Hematopoietic multipotent progenitor cell treated with erythropoietin and hydrocortisone succinate and interleukin-3 and kit ligand, for 6 days (in vitro differentiated cells): ENCODE data around the gene ZYG11B.
"Not testable (repeated sequence)": the region's sequence is repeated elsewhere in the genome, so short reads cannot be mapped to it uniquely, and the experiment has no call there.

ENCODE experiments used
- DNase-seq: peaks from one replicate; pipeline ENCODE4 v3.0.0-alpha.2; 2015

ZYG11B gene

DNA sequence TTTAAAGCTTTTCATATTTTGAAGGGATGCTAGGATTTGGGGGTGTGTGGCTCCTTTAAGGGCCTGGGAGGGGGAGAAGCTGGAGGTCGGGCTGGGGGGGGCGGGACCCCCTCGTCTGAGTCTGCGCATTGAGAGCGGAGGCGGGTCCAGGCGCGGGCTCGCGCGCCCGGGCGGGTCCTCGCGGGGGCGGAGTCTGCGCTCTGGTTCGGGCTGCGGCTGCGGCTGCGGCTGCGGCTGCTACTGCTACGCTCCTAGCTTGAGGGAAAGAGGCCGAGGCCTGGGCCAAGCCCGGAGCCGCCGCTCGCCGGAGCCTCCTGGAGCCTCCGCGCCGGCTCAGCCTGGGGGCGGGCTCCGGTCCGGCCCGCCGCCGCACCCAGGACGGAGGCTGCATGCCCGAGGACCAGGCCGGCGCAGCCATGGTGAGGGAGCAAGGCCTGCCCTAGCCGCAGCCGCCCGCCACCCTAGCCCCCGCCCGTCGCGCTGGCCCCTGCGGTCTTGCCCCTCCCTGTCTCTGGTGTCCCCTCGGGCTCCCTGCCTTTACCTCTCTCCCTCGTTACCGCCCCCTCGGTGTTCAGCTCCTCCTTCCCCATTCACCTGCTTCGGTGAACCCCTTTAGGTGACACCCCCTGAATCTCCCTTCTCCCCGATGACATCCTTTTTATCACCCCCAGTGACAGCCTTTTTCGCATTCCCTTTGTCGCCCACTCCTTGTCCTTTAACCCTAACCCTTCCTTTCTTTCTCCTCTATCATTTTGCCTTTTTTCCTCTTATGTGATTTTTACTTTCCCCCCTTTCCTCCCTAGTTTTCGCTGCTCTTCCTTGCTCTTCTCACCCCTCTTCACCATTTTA, at the start of gene ZYG11B:
TSS of gene ZYG11B (plus strand) at position 189 of the 849 bp plus-strand sequence. CDS start at position 390, 201 bp downstream.
- peak; percentile 91 for DNase-seq

DNA sequence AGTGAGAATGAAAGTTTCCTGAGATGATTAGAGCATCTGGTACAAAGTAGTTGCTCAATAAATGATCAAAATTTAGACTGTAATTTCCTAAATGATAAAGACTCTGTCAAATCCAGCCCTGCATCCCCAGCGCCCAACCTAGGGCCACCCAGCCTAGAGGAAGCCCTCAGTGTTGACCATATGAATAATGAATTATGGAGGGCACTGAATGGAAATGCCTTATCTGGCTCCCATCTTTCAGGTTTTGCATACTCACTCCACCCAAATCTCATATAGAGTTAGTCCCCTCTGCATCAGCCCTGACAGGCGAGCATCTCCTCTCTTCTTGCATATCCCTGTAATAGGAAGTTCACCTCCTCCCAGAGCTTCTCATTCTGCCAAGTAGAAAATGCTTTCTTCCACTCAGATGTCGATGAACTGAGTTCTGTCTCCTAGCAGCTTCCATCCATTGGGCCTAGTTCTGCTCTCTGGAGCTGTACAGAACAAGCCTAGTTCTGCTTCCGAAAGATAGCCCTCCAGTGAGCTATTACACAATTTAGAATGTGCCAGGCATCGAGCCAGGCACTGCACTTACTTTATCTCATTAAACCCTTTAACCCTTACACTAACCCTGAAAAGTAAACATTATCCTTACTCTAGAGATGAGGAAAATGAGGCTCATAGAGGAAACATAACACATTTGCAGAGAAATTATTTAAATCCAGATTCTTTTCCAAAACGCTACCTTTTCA, 49.0 kb upstream of the ZYG11B start:
- peak; percentile 61 for DNase-seq

DNA sequence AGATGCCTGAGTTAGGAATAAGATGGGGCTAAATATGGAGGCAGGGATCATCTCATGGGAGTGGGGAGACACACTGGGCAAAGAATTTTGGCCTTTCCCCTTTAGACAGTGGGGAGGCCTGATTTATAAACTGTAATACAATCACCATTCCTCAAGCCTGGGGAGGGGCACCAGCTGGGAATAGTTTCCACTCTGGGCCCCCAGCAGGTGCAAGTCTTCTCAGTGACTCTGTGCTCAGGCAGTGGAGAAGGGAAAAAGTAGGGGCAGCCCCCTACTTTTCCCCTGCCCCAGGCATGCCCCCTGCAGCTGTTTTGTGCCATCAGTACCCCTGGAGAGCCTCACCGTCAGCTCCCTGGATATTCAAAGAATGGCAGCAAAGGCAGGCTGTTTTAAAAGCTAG, 47.2 kb upstream of the ZYG11B start:
- DNase-seq = no peak

DNA sequence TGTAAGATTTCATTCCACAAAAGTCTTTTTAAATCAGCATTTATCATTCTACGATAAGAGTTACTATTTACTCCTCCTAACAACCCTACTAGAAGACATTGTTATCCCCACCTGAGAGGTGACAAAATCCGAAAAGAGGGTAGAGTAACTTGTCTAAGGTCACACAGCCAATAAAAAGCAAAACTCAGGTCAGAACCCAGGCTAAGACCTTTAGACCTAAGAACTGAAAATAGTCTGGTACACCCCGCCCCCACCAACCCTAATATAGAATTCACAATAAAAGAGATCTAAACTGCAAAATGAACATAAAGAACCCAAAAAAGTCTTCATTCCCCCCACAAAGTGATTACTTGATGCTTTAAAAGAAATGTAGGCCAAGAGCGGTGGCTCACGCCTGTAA, 46.8 kb upstream of the ZYG11B start:
- no peak for DNase-seq

DNA sequence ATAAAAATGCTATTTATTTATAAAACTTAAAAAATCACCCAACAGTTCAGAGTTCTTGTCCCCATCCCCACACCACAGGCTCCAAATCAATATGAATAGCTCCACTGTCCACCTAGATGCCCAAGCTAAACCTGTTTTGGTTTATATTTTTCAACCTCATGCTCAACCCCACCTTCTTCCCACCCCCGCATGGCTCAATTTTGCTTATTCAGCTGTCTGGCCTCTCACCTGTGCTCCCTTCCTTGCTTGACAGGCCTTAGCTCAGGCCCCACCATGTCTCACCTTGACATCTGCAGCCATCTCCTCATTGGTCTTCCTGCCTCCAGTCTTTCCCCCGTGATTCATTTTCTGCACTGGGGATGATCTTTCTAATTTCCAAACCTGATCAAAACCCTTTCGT, 45.9 kb upstream of the ZYG11B start:
- DNase-seq = no peak

DNA sequence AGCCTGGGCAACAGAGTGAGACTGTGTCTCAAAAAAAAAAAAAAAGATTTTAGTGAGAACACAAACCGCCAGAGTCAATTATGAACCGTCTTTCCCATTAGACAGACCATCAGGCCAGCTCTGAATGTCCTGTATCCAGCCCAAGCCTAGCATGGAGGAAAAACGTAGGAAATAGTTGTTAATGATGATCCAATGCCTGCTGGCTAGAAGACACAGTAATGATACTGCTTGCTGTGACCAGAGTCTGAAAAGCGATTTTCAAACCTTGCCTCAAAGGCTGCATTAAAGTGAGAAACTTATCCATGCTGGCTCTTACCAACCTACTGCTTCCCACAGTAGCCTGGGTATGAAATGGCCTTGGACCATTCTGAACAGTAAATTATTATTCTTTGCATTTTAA, 45.1 kb upstream of the ZYG11B start:
- no peak for DNase-seq

DNA sequence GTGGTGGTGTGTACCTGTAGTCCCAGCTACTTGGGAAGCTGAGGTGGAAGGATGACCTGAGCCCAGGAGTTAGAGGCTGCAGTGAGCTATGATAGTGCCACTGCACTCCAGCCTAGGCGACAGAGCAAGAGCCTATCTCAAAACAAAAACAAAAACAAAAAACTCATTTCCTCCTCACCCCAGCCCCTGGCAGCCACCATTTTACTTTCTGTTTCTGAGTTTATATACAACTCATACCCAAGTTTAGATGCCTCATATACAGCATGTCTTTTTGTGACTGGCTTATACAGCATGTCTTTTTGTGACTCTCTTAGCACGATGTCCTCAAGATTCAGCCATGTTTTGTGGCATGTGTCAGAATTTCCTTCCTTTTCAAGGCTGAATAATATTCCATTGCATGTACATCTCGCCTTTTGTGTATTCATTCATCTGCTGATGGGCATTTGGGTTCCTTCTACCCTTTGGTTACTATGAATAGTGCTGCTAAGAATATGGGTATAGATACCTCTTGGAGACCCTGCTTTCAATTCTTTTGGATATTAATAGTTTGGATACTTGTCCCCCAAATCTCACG, 42.8 kb upstream of the ZYG11B start:
- no peak for DNase-seq

DNA sequence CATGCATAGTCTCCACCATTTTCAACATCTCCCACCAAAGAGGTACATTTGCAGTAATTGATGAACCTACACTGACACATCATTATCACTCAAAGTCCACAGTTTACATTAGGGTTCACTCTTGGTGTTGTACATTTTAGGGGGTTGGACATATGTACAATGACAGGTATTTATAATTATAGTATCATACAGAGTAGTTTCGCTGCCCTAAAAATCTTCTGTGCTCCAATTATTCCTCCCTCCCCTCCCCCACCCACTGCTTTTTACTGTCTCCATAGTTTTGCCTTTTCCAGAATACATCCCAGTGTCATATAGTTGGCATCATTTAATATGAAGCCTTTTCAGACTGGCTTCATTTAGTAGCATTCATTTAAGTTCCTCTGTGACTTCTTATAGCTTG, 41.7 kb upstream of the ZYG11B start:
- no peak for DNase-seq

DNA sequence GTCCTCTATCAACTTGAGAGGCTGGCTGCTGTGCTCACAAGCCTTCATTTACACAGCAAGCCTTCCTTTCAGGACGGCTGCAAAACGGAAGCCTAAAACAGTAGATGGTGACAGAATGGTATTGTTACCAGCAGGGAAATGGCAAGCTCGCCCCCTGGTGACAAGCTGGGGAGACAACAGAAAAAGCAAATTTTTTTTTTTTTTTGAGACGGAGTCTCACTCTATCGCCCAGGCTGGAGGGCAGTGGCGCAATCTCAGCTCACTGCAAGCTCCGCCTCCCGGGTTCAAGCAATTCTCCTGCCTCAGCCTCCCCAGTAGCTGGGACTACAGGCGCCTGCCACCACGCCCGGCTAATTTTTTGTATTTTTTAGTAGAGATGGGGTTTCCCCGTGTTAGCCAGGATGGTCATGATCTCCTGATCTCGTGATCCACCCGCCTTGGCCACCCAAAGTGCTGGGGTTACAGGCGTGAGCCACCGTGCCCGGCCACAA, 39.9 kb upstream of the ZYG11B start:
- peak; percentile 89 for DNase-seq

DNA sequence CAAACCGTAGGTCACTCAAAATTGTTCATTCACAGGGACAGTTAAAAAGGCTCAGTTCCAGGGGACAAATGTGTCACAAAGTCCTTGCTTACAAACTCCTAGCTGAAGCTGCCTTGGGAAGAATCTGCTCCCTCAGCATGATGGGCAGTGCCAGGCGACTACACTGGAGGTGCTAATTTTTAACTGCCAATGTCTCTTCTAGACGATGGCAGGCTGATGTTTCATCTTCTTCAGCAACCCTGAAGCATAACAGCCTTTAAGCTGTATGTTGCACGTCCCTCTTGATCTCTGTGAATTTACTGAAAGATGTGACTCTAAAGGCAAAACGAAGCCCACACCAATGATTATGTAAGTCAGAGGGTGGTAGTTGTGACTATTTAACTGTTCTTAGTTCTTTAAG, 39.4 kb upstream of the ZYG11B start:
- no peak for DNase-seq

DNA sequence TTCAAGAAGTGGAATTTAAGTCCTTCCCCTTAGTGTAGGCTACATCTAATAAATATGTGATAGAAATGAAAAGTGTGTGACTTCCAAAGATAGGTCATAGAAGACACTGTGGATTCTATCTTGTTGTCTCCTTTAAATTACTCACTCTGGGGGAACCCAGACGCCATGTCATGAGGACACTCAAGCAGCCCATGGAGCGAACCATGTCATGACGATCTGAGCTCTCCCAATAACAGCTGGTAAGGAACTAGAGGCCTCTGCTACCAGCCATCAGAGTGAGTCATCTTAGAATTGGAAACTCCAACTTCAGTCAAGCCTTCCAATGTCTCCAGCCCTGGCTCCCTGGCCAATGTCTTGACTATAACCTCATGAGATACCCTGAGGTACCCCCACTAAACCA, 34.4 kb upstream of the ZYG11B start:
- no peak for DNase-seq

DNA sequence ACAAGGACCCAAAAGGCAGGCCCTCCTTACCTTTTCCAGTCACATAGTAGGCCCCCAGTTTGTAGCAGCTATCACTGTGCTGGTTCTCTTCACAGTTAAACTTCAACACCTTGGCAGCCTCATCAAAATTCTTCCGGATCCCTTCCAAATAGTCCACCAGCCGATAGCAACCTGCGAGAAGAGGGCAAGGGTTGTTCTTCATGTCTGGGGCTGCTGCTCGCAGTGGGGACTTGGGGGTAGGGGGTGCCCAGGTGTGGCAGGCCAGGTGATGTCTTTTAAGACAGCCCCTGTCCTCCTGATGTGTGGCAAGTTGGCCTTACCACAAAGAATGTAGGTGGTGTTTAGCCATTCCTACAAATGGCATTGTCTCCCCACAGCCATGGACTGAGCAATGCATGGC, 33.6 kb upstream of the ZYG11B start:
- DNase-seq = no peak

DNA sequence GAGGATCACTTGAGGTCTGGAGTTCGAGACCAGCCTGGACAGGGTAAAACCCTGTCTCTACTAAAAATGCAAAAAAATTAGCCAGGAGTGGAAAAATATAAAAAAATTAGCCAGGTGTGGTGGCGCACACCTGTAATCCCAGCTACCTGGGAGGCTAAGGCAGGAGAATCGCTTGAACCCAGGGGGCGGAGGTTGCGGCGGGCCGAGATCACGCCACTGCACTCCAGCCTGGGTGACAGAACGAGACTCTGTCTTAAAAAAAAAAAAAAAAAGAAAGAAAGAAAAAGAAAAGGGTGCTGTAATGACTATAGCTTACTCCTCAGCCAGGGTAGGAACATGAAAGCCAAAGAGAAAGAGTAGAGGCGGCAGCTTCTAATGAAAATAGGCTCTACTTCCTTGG, 32.9 kb upstream of the ZYG11B start:
- DNase-seq = not testable (repeated sequence)

DNA sequence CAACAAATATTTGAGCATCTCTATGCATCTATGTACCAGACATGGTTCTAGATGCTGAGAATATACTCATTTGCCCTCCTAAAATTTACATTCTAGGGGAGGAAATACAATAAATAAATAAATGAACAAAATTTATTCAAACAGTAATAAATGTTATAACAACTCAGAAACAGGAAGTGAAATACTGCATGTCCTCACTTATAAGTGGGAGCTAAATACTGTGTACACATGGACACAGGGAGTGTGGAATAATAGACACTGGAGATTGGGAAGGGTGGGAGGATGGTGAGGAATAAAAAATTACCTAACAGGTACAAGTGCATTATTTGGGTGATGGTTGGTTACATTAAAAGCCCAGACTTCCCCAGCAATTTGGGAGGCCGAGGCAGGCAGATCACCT, 32.4 kb upstream of the ZYG11B start:
- DNase-seq = no peak

DNA sequence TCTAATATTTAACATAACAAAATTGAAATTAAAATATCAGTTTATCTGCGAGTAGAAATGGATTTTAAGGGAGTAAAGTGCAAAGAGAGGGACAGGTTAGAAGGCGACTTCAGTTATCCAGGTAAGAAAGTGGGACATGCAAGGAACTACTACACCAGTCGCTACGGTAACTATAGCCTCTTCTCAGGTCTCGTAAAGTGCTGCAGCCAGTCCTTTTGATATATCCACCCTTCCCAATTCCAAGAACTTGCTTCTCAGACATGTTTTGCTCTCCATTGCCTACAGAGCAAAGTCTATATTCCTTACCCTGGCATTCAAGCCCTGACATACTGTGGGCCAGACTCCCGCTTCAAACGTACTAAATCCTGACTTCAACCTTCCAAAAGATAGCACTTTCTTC, 30.6 kb upstream of the ZYG11B start:
- no peak for DNase-seq

DNA sequence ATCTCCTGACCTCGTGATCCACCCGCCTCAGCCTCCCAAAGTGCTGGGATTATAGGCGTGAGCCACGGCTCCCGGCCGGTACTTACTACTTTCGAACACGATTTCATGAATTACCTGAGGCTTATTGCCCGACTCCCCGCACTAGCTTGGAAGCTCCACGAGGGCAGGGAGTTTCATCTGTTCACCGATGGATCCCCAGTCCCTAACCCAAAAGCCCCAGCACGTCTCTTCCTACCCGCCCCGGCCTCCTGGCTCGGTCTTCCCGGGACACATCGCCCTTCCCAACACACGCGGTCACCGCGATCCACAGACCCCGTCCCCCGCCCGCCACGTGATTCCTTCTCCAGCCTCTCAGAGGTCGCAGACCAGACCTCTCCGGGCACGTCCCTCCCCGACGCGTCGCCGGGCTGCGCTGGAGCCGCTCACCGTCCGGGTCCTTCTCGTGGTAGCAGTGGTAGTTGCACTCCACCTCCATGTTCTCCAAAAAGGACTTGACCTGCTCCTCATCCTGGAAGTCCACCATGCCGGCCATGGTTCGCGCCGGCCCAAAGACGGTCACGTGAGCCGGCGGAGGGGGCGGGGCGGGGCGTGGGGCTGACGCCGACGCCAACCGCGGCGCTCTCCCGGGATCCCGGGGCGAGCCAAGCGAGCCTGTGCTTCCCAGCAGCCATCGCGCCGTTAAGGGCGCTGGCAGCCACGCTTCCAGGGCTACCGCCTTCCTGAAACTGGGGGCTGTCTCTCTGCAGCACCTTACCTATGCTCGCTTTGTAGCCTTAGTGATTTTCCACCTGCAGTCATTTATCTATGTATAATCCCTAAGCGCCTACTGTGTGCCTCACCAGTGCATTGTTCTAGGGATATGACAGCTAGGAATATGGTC, 28.2 kb upstream of the ZYG11B start, which contains the start of gene COA7:
TSS of gene COA7 (minus strand) at position 553 of the 880 bp plus-strand sequence. CDS start at position 532, 21 bp downstream.
- DNase-seq = peak; percentile 89

DNA sequence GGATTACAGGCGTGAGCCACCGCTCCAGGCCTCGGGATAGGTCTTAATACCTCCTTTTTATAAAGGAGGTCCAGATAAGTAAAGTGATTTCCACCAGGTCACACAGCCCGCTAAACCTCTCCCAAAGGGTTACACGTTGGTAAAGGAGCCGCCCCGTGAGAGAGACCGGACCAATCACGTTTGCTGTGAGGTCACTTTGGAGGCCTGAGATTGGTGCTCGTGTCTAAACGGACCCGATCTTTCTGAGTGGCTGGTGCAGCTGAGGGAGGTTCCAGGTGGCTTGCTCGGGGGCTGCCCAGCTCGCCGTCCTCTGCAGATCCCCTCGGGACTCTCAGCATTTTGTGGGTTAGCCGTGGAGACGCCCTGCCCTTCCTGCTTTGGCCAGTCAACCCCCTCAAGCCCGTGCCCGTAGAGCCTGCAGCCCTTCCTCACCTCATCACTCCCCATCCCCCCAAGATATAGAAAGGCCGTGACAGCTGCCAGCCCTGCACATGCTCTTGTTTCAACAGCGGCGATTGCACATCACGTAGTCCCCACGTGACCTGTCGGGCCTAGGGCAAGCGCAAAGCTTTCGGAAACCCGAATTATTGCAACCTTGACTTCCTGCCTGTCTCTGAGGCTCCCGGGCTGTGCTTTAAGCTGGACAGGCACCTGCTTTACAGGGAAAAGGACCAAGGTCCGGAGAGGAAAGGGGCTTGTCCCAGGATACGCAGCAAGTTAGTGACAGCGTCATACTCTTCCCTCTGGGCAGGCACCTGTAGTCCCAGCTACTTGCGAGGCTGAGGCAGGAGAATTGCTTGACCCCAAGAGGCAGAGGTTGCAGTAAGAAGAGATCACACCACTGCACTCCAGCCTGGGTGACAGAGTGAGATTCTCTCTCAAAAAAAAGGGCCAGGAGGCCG, 23.1 kb upstream of the ZYG11B start:
- DNase-seq = peak; percentile 95

DNA sequence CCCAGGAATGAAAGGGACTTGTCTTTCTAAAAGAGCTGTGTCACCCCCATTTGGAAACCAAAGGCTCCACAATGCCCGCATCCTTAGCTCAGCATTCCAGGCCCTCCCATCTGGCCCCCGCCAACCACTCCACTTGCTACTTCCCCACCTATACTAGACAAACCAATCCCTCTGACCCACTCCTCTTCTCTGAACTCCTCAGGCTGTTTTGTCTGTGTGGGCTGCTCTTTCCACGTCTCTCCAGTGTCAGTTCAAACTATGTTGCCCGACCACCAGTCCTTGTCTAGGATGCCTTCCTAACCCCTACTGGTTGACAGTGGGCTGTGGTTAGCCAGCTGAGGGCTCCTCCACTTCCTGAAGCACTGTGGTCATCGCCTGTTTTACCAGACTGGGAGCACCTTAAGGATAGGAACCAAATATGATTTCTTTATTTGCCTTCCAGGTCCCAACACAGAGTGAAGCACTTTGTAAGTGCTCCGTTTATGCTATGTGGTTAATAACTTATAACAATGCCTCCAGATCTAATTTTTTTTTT, 20.1 kb upstream of the ZYG11B start:
- DNase-seq = no peak

DNA sequence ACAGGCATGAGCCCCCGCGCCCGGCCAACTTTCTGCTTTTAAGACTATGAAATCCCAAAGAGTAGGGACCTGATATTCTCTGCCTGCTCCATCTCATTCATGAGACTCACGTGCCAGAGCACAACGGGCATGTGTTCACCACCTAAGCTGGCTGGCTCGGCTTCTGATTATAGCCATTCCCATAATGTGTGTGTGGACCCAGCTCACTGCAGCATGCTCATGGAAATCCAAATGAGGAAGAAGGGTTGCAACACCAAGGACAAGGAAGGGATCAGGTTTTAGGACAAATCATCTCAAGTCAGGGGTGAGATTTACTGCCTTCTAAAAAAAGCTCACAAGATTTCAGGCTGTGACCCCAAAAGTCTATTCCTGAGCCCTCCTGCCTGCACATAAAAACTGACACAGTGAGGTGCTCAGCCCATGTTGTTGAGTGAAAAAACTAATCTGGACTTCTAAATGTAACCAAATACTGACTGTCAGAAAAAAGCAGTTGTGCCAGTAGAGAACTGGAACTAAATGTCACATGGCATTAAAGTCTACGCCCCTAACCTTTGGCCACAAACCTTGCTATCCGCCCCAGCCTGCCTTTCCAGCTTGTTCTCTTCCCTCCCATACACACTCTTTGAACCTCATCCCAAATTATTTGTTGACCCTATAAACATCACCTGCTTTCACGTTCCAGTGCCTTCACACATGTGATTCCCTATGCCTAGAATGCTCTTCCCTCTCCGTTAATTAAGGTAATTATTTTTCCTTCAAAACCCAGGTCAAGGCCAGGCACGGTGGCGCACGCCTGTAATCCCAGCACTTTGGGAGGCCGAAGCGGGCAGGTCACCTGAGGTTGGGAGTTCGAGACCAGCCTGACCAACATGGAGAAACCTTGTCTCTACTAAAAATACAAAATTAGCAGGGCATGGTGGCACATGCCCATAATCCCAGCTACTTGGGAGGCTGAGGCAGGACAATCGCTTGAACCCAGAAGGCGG, 19.0 kb upstream of the ZYG11B start:
- peak; percentile 4 for DNase-seq
